Globus pallidus (tissue), 1 donor: ENCODE results near the gene ARPIN.
"Not testable (repeated sequence)": the region's sequence is repeated elsewhere in the genome, so short reads cannot be mapped to it uniquely, and the experiment has no call there.

Experiments
- DNase-seq: peaks from one replicate; pipeline ENCODE4 v3.0.0-alpha.2; 2015; ENCODE audit warnings: low spot score

Gene ARPIN

DNA sequence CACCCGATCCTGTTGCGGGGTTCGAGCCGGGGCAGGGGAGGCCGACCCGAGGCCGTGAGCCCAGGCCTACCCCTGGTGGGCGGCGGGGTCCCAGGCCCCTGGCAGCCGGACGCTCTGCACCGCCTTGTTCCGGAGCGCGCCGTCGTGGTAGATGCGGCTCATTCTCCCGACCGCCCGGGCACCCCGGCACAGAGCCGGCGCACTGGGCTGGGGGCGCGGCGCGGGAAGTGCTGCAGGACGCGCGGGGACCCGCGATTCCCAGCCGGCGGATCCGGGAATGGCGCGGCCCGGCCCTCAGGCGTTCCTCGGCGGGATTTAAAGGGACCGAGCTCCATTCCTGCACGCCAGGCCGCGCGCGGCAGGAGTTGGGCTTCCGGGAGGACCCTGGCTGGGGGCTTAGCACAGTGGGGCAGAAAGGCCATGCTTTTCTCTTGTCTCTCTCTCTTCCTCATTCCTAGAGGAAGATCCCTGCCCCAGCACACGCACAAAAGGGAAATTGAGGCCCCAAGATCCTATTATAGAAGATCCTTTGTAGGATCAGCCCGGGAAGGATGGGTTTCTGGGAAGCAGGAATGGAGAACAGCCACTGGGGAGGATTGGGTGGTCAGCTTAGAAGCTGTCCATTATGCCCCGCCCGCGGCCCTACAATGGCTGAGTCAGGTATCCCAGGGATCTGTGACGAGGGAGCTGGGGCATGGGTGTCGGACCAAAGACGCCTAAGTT, at the start of gene ARPIN:
TSS of gene ARPIN (minus strand) at position 279 of the 723 bp plus-strand sequence. CDS start at position 162, 117 bp downstream.
- peak; percentile 26 for DNase-seq

DNA sequence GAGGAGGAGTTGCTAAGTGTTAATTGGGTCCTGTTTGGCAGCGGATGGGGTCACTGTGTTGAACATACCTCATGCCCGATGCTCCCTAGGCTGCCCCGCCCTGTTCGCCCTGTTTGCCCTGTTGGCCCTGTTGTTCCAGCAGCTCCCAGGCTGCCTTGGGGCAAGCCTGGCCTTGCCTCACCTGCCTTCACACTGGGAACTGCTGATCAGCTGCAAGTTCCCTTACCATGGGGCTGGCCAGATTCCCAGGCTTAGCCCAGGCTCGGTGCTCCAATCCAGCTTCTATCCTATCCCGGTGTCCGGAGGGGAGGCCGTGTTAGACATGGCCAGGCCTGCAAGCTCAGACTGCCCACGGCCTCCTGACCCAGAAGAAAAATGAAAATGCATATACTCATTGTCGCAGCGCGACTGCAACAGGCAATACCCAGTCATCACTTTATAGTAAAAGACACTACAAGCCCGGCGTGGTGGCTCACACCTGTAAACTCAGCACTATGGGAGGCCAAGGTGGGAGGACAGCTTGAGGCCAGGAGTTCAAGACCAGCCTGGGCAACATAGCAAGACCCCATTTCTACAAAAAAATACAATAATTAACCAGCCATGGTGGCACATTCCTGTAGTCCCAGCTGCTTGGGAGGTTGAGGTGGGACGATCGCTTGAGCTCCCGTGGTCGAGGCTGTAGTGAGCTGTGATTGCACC, 45.5 kb upstream of the ARPIN start:
- DNase-seq = no peak

DNA sequence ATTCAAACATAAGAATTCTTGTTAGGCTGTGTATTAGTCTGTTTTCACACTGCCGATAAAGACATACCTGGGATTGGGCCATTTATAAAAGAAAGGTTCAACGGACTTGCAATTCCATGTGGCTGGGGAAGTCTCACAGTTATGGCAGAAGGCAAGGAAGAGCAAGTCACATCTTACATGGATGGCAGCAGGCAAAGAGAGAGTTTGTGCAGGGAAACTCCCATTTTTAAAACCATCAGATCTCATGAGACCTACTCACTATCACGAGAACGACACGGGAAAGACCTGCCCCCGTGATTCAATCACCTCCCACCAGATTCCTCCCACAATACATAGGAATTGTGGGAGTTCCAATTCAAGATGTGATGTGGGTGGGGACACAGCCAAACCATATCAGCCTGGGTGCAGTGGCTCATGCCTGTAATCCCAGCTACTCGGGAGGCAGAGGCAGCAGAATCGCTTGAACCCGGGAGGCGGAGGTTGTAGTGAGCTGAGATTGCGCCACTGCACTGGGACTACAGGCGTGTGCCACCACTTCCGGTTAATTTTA, 42.8 kb upstream of the ARPIN start:
- DNase-seq = not testable (repeated sequence)

DNA sequence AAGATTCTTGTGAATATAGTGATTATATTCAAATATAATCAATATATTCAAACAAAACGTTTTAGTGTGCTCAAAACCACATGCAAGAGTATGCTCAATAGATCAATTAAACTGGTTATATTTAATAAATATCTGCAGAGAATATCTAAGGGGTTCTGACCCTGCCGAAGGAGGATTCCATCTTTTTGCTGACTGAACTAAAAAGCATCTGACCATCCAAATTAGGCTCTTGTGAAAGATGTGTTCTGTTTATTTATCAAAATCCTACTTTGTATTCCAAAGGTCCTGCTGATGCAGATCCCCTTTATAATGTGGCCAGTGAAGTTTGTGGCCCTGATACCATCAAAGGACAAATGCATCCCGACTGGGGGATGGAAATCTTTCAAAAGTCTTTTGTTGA, 41.8 kb upstream of the ARPIN start:
- DNase-seq = no peak

DNA sequence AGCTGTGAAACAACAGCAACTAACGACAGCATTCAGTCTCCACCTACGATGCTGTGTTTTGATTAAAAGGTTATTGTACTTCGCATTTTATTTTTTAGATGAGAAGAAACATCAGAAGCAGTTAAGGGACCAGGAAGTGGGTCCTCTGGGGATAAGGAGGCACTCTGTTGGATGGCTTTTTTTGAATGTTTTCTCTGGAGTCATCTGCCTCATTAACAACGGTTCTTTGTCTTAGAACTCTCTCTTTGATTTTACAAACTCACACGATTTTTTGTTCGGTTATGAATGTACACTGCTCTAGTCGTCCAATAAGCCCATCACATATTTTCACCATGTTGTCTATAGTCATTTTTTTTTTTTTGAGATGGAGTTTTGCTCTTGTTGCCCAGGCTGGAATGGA, 36.0 kb upstream of the ARPIN start:
- peak; percentile 55 for DNase-seq

DNA sequence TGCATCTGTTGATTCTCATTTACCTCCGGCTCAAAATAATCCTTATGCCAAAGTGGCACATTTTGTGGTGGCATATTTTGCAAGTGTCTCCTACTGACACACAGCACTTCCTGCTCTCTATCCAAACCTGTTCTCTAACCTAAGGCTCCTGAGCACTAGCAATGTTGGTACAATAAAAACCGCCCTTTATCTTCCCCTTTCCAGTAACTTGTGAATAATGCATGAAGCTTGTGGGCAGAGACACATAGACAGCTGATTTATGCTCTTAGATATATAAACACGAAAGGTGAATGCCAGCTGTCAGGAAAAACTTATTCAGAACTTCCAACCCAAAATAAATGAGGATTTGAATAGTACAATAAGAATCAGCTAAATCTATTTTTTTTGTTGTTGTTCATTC, 34.6 kb upstream of the ARPIN start:
- DNase-seq = no peak

DNA sequence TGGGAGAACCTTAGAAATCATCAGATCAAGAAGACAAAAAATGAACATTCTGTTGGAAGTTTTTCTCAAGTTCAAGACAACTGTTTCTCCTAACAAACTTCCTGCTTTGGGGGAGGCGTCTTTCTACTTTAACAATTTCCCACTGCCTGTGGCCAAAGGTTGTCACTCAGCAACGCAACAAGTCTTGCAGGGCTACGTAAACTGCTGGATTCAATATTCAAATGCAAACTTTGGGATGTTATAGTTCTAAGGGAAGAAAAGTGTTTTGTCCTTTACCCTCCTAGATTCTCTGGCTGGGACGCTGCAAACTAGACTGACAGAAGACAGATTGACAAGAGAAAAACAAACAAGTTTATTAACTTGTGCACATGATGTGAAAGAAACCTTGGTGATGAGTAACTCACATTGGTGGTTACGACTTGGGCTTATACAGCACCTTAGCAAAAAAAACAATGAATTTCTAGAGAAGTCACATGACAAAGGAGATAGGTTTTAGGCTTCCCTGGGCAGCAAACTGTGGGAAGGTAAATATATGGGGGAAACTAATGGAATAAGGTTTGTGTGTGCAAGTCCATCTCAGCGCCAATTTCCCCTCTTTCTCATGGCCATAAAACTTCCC, 34.0 kb upstream of the ARPIN start:
- DNase-seq = no peak

DNA sequence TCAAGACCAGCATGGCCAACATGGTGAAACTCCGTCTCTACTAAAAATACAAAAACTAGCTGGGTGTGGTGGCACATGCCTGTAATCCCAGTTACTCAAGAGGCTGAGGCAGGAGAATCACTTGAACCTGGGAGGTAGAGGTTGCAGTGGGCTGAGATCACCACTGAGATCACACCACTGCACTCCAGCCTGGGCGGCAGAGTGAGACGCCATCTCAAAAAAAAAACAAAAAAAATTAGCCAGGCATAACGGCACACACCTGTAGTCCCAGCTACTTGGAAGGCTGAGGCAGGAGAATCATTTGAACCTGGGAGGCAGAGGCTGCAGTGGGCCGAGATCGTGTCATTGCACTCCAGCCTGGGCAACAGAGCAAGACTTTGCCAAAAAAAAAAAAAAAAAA, 31.0 kb upstream of the ARPIN start:
- DNase-seq = not testable (repeated sequence)

DNA sequence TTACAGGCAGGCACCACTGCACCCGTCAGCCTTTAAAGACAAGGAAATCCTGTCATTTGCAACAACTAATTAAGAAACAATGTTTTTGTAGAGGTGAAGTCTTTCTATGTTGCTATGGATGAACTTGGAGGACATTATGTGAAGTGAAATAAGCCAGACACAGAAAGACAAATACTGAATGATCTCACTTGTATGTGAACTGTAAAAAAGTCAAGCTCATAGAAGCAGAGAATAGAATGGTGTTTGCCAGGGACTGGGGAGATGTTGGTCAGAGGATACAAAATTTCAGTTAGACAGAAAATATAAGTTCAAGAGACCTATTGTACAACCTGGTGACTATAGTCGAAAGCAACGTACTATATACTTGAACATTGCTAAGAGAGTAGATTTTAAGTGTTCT, 27.2 kb upstream of the ARPIN start:
- DNase-seq = no peak

DNA sequence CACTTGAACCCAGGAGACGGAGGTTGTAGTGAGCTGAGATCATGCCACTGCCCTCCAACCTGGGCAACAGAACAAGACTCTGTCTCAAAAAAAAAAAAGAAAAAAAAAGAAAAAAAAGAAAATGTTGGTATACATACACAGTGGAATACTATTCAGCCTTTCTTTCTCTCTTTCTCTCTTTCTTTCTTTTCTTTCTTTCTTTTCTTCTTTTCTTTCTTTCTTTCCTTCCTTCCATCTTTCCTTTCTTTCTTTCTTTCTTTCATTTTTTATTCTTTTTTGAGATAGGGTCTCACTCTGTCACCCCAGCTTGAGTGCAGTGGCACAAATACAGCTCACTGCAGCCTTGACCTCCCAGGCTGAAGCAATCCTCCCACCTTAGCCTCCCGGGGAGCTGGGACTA, 26.6 kb upstream of the ARPIN start:
- DNase-seq = not testable (repeated sequence)

DNA sequence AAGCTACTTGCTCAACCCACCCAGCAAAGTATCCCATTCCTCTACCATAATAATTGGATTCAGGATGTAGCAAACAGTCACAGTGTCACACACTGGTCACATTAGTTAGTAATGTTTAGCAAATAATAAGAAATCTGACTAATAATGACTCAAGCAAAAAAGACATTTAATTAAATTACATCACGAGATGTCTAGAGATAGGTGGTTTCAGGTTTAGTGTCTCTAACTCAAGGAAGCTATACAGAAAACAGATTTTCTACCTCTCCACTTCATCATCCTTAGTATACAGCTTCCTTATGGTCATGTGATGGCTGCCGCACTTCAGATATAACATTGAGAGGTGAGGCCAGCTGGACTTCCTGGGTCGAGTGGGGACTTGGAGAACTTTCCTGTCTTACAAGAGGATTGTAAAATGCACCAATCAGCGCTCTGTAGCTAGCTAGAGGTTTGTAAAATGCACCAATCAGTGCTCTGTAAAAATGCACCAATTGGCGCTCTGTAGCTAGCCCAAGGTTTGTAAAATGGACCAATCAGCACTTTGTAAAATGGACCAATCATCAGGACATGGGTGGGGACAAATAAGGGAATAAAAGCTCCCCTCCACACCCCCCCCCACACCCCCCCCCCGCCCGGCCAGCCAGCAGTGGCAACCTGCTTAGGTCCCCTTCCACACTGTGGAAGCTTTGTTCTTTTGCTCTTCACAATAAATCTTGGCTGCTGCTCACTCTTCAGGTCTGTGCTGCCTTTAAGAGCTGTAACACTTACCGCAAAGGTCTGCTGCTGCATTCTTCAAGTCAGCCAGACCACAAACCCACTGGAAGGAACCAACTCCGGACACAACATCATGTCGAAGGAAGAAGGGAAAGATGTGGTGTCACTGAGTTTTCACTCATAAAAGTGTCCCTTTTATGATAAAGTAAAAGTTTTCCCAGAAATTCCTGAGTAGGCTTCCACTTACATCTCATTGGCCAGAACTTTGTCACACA, 24.9 kb upstream of the ARPIN start:
- no peak for DNase-seq

DNA sequence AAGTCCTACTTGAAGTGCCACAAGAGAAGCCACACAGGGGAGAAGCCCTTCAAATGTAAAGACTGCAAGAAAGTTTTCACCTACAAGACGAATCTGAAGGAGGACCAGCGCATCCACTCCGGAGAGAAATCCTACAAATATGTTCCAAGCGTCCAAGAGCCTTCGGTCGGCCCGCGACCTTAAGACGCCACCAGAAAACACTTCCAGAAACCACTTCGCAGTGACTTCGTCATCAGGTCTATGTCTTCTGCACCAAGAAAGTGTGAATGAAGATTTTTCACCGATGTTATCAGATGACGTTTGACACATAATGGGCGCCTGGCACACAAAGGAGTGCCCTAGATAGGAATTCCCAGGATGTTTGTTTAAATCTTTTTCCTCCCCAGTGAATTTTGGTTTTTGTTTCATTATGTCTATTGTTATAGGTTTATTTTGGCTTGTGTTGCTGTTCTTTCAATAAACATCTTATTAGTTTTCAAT, 24.1 kb upstream of the ARPIN start:
- DNase-seq = no peak

DNA sequence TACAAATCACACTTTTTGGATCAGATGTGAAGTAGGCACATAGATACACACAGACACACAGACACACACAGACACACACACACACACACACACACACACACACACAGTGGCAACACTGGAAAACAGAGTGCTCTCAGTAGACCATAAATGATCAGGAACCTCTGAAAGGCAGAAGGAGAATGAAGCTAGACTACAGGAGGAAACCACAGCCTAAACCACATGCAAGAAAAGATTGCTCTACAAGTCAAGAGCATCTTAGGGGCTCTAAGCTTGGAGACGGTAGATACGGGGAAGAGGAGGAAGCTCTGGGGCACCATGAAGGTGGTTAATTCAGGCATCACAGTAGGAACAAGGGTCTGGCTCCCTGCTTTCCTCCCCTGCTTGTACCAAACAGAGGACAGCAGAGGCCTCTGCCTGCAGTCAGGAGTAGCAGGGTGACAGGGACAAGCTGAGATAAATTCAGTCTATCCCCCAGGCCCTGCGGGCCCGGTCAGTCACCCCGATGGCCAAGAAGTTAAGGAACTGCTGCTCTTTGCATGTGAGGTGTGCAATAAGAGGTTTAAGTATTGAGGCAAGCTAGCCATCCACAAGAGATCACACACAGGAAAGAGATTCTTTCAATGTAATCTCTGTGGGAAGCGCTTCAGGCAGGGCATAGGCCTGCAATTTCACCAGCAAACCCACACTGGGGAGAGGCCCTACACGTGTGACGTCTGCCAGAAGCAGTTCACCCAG, 23.5 kb upstream of the ARPIN start:
- DNase-seq = no peak

DNA sequence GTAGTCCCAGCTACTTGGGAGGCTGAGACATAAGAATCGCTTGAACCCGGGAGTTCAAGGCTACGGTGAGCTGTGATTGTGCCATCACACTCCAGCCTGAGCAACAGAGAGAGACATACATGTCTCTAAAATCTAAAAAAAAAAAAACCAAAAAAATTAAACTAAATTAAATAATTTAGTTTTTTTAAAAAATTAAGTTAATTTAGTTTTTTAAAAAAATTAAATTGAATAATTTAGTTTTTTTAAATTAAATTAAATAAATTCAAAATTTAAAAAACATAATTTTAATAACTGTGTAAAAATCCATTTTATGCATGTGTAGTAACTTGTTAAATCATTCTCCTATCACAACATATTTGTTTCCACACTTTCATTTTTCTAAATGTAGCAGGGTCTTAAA, 20.1 kb upstream of the ARPIN start:
- DNase-seq = no peak

DNA sequence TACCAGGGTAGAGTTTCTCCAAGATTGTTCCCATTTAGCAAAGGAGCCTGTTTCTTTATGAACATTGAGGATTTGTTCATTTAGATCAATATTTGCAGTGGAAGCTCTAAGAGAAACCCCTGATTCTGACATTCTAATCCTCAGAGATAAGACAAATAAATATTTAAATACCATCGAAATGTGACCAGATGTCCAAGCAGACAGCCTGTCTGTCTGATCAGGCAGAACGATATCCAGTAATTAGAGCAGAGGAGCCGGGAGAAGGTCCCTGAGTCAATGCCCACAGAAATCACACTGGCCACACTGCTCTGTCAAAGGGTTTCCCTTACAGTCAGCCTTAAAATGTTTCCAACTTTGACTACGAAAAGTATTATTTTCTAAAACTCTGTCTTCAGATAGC, 15.7 kb upstream of the ARPIN start:
- DNase-seq = no peak

DNA sequence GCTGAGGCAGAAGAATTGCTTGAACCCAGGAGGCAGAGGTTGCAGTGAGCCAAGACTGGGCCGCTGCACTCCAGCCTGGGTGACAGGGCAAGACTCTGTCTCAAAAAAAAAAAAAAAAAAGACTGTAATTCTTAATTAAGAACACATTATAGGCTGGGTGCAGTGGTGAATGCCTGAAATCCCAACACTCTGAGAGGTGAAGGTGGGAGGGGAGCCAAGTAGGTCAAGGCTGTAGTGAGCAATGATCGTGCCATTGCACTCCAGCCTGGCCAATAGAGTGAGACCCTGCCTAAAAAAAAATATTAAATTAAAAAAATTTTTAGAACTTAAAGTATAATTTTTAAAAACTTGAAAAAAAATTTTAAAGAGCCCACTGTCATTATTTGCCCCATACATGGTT, 13.4 kb upstream of the ARPIN start:
- no peak for DNase-seq

DNA sequence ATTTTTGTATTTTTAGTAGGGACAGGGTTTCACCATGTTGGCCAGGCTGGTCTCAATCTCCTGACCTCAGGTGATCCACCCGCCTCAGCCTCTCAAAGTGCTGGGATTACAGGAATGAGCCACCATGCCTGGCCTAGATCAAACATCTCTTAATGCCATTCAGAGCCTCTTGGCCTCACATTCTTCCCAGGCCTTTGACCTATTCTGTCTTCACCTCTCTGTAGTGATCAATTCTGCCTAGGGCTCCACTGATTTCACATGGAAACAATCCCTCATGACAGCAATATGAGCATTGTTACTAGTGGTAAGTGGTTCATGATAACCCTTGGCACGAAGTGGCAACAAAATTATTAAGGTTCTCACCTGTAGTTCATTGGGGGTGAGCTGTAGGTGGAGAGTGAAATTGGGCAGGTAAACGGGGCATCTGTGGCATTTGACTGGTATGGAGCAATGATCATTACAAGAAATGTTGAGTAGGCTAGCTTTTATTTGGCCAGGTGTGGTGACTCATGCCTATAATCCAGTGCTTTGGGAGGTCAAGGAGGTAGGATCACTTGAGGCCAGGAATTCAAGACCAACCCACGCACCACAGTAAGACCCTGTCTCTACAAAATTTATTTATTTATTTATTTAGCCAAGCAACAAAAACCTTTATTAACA, 4.8 kb upstream of the ARPIN start:
- no peak for DNase-seq

DNA sequence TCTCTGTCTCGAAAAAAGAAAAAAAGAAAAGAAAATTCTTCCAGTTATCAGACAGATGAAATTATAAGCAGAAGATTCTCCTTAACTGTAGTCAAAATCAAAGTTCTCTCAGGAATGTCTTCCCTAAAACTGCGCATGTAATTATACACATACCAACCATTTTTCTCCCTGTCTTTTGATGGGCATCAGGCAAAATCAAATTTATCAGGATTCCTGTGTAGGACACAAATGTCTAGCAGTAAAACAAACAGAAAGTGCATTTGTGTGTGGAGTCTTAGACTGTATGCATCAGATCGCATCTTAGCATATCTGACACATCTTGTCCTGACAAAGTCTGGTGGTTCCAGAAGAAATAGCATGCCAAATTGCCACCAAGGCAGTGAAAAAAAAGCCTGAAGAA, 3.9 kb upstream of the ARPIN start:
- DNase-seq = no peak

DNA sequence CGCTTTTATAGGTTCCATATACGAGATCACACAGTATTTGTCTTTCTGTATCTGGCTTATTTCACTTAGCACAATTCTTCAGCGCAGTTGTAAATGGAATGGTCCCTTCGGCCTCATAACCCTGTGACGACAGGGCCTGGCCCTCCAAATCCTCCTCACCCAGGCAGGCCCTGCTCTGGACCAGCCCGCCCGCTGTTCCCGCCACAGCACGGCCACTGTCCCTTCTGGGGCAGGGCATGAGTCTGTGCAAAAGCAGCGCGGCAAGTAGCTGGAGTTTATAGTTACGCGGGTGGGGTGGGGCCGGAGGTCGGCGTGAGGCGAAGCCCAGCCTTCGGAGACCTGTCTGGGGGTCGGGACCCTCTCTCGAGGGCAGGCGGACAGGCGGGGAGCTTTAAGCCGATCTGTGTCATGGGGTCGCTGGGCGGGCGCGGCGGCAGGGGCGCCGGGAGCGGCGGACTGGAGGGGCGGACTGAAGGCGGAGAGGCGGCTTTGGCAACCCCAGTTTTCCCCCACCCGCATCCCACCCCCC, 543 bp downstream of the ARPIN start:
- peak; percentile 27 for DNase-seq
